ENCODE results near the gene TTC28.
A peak's percentile ranks its signal among the peaks of the same experiment; 100 is the strongest.
"Not testable (repeated sequence)": the region's sequence is repeated elsewhere in the genome, so short reads cannot be mapped to it uniquely, and the experiment has no call there.

The TTC28 gene

DNA sequence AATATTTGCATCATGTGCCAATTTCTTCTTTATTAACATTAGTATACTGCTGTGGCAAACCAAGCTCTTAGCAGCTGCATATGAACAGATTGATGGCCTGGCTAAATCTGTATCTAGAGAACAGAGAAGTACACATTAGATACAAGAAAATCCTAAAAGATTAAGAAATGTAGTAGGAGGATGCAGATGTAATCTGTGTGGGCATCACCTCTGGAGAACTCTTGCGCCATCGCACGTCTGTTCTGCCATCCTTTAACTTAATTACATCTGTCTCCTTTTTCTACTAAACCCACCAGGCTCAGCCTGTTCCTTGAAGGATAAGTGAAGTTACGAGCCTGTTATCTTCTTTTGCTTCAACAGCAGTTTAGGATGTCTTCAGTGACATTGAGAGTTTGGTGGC lies 564.2 kb downstream of the TTC28 start:
- DNase-seq (ENCODE audit: low read depth, low spot score) = no peak
- no peak overlapping the region for H3K4me3 ChIP-seq (ENCODE audit: low read length)

- DNase-seq (ENCODE audit: low read depth, low spot score) = peak; percentile 11
- no peak overlapping the region for H3K4me3 ChIP-seq (ENCODE audit: low read length)
Measured at GRCh38 chr22:28112548-28113043, 567.0 kb downstream of the TTC28 start.

GRCh38 chr22:28112190-28112544 lies 567.5 kb downstream of the TTC28 start:
- no peak overlapping the region for H3K4me3 ChIP-seq (ENCODE audit: low read length)
- DNase-seq (ENCODE audit: low read depth, low spot score) = no peak

DNA sequence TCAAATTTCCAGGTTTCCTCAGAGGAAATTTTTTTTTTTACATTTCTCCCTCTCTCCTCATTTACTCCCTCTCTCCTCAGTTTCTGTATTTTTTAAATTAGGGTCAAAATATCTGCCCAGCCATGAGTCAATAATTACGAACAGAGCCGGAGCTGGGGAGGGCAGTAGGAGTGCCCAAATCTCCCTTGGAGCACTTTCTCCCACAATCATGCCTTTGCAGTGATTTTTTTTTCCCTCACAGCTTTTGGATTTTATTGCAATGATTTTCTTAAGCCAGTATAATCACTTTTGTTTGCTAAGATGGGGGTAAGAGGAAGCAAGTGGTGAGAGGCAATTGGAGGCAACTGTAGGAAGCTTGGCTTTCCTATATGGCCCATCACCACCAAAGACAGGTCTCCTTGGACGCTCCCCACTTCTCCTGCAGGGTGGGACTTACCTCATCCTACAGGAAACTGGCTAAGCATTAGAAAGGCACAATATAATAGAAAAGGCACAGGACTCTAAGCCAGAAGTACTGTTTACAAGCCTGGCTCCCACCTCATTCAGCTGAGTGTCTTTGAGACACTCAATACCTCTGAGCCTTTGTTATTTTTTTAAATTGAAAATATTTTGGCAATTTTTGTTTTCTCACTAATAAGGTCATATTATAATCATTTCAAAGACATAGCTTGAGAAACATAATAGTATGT lies 568.0 kb downstream of the TTC28 start:
- DNase-seq (ENCODE audit: low read depth, low spot score) = no peak
- no peak overlapping the region for H3K4me3 ChIP-seq (ENCODE audit: low read length)

DNA sequence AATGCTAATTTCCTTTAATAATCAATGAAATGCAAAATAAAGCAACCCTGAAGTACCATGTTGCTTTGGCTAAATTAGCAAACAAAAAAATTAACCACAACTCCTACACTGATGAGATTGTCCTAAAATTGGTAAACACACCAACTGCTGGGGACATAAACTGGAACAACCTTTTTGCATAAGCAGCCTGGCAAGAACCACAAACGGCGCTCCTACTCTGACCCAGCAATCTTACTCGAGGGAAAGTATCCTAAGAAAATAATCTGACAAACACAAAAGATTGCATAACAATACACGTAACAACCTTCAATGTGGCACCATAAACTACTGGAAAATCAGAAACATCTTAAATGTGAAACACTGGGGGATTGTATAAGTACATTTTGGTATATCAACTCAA lies 570.8 kb downstream of the TTC28 start:
- no peak overlapping the region for H3K4me3 ChIP-seq (ENCODE audit: low read length)
- DNase-seq (ENCODE audit: low read depth, low spot score) = no peak

DNA sequence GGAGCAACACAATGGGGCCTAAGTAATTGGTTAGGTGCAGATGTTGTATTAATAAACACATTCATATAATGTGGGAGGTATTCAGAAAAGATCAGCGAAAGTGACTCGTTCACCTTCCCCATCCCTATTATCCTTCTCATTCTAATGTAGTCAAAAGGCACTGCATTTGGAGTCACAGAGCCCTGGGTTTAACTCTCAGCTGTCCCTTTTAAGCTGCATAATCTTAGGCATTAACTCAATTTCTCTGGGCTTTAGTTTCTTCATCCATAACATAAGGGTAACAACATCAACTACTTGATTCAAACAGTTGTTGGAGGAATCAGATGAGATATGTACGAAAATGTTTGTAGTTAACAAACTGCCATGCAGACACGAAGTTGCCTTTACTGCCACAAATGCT lies 573.0 kb downstream of the TTC28 start:
- DNase-seq (ENCODE audit: low read depth, low spot score) = no peak
- no peak overlapping the region for H3K4me3 ChIP-seq (ENCODE audit: low read length)

GRCh38 chr22:28105988-28106387 lies 573.7 kb downstream of the TTC28 start:
- no peak for DNase-seq (ENCODE audit: low read depth, low spot score)
- H3K4me3 ChIP-seq (ENCODE audit: low read length) = no peak overlapping the region

- peak; percentile 91 for DNase-seq (ENCODE audit: low read depth, low spot score)
Measured at GRCh38 chr22:28105413-28105812, 574.2 kb downstream of the TTC28 start.

GRCh38 chr22:28103596-28103995 lies 576.0 kb downstream of the TTC28 start:
- DNase-seq (ENCODE audit: low read depth, low spot score) = no peak
- no peak overlapping the region for H3K4me3 ChIP-seq (ENCODE audit: low read length)

More at GRCh38 chr22:28105413-28105812, 574.2 kb downstream of the TTC28 start:
- no peak overlapping the region for H3K4me3 ChIP-seq (ENCODE audit: low read length)

DNA sequence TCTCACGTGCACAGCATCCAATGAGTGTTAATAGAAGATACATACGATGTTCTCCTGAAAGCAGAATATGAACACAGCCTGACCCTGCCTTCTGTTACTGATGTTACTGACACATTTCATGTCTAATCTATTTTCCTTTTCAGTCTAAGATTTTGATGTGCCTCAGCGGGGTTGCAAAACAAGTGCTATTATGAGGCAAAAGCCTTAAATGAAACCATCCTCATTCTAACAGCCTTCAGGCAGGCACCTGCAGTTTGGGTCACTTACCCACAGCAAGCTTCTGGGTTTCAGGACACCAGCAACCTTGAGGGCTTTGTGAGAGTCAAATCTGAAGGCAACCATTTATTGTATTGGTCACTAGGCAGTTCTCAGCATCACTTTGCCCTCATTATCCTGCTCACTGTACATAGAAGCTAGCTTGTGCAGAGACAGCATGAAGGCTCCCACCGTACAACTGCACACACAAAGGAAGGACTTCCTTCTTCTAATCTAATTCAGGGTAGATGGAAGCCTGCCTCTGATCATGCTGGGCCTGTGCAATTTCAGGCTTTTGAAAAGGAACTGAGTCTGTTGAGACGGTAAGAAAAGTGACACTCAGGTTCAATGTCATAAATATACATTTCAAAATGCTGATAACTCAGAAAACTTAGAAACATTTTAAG lies 577.4 kb downstream of the TTC28 start:
- no peak overlapping the region for H3K4me3 ChIP-seq (ENCODE audit: low read length)
- peak; percentile 10 for DNase-seq (ENCODE audit: low read depth, low spot score)

DNA sequence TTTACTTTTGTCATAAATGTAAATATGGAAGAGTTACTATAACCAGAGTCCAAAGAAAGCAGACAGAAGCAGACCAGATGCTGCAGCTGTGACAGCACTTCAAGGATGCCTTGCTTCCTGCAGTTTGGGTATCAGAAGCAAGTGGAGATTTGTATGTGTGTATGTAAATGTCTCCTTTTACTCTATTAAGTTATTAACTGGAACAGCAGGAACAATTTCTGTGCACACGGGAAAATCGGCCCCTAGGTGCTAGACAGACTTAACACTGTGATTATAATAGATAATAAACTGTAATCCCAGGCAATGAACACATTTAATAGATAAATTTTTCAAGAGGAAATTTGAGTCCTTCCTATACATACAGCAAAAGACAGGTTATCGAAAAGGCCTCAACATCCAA lies 582.0 kb downstream of the TTC28 start:
- DNase-seq (ENCODE audit: low read depth, low spot score) = no peak
- H3K4me3 ChIP-seq (ENCODE audit: low read length) = no peak overlapping the region

DNA sequence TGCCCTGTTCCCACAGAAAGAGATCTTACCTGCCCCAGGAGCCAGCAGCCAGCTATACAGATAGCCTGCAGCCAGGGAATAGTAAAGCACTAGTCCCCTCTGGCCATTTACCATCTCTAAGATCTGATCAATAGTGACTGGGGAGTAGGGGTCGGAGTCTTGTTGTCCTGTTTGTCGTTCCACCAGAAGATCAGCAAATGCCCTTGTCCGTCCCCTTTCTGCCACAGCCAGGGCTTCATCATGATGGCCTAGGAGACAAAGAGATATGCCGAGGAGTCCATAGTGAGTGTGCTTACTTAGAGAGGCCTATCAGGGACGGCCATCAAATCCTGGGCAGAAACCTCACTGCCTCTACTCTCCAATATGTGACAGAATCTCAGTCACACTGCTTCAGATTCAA lies 583.5 kb downstream of the TTC28 start:
- no peak for DNase-seq (ENCODE audit: low read depth, low spot score)
- H3K4me3 ChIP-seq (ENCODE audit: low read length) = no peak overlapping the region

DNA sequence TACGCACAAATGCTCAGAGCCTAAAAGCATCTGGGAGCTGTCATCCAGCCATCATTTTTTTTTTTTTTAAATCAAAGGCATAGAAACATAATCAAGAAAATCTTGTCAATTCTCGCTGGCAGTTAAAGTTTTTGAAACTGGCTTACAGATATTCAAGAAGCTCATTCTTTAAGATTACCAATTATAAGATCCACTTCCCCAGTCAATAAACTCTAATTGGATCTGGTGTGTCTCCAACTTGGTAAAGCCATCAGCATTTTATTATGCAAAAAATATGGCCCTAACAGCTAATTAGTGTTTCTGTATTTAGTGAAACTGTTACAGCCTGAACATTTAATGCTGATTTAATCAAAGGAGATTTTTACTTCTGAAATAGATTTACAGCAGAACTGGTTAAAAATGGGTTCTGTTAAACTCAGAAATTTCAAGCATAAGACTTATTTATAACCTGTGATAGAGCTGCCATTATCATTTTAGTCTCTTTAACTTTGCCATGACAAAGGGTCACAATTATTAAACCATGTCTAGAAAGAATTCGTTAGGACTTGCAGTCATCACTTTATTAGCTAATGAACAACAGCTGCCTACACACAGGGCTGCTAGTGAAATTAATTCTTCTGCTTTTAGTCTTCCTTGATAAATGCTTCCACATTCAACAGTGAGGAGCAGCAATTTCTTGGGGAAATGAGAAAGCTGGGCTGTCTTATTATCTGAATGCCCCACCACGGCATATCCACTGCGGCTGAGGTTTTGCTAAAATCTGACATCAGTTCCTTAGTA lies 584.1 kb downstream of the TTC28 start:
- DNase-seq (ENCODE audit: low read depth, low spot score) = no peak
- H3K4me3 ChIP-seq (ENCODE audit: low read length) = no peak overlapping the region

DNA sequence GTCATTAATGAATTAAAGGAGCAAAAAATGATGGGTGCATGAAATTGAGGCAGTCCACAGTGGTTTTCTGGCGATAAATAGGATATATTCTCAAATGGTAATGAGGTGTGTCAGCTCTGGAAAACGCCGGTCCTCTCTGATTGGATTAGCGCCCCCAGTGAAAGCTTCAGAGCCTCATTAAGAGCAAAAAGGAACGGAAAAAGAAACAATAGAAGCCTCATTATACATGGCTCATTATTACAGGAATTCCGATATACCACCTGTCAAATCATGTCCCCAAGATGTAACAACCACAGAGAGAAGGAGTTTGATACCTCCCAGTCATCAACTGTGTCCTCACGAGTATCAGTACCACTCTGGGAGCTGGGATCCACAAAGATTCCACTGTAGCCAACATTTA lies 584.9 kb downstream of the TTC28 start:
- DNase-seq (ENCODE audit: low read depth, low spot score) = no peak
- no peak overlapping the region for H3K4me3 ChIP-seq (ENCODE audit: low read length)

DNA sequence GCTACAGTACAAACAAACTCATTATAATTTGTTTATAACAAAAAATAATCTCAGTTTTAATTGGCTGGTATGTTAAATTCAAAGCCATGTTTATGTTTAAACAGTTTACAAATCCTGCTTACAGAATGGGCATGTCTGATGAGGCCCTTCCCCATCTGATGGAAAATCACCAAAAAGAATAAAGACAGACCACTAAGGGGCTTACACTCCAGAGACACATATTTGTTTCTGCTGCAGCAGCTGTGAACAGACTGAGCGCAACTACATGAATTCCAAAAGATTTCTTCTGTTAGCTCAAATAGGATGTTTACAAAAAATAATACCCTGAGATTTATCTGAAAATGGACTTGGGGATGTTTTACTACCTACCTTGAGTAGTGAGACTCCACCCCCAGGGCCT lies 585.9 kb downstream of the TTC28 start:
- H3K4me3 ChIP-seq (ENCODE audit: low read length) = no peak overlapping the region
- no peak for DNase-seq (ENCODE audit: low read depth, low spot score)

- no peak for DNase-seq (ENCODE audit: low read depth, low spot score)
- H3K4me3 ChIP-seq (ENCODE audit: low read length) = no peak overlapping the region
Measured at GRCh38 chr22:28091486-28091885, 588.2 kb downstream of the TTC28 start.

DNA sequence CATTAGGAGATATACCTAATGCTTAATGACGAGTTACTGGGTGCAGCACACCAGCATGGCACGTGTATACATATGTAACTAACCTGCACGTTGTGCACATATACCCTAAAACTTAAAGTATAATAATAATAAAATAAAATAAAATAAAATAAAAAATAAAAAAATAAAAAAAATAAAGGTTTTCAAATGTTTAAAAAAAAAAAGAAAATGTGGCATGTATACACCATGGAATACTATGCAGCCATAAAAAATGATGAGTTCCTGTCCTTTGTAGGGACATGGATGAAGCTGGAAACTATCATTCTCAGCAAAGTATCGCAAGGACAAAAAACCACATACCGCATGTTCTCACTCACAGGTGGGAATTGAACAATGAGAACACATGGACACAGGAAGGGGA lies 590.1 kb downstream of the TTC28 start:
- not testable (repeated sequence) for H3K4me3 ChIP-seq (ENCODE audit: low read length); DNase-seq (ENCODE audit: low read depth, low spot score)

GRCh38 chr22:28077166-28077565 lies 602.5 kb downstream of the TTC28 start:
- DNase-seq (ENCODE audit: low read depth, low spot score) = no peak
- no peak overlapping the region for H3K4me3 ChIP-seq (ENCODE audit: low read length)

GRCh38 chr22:28075358-28075981 lies 604.2 kb downstream of the TTC28 start:
- DNase-seq (ENCODE audit: low read depth, low spot score) = no peak
- no peak overlapping the region for H3K4me3 ChIP-seq (ENCODE audit: low read length)

DNA sequence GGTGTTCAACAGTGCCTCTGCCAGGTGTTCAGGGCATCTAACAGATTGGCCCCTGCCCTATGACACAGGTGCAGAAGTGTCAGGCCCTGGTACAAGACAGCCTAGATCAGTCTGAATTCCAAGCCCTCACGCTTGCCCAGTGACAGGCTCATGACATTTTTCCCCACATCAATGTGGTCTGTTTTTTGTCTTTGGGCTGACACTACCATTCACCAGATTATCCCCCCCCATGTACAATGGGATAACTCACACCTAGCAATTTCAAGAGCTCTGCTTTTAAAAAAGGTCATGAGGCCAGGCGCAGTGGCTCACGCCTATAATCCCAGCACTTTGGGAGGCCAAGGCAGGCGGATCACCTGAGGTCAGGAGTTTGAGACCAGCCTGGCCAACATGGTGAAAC lies 605.1 kb downstream of the TTC28 start:
- H3K4me3 ChIP-seq (ENCODE audit: low read length) = no peak overlapping the region
- DNase-seq (ENCODE audit: low read depth, low spot score) = no peak

All from Jurkat, Clone E6-1 (cell line).